GM23338 (cell line): ENCODE measurements around the gene PLG.
A peak's percentile ranks its signal among the peaks of the same experiment; 100 is the strongest.

Experiments used
- CREB1 ChIP-seq: fragments of 250-450 bp; sonication (Bioruptor Pico); IDR thresholded peaks from 2 replicates; pipeline ENCODE4 v1.5.0; 2020; ENCODE audit warnings: low read depth, mild to moderate bottlenecking, moderate library complexity
- CTCF ChIP-seq, 2 experiments: fragments of 200-600 bp in 1 of 2; sonication (generic) in 1 of 2; conservative IDR thresholded peaks; 2 replicates each; pipeline versions ENCODE4 v1.5.1 to v1.6.1; 2016 to 2017; ENCODE audit warnings: antibody characterized with exemption in 2 of 2, low read depth in 2 of 2, mild to moderate bottlenecking in 2 of 2, moderate library complexity in 1 of 2
- ETS1 ChIP-seq: IDR thresholded peaks from 2 replicates; pipeline ENCODE4 v1.6.1; 2016; ENCODE audit warnings: antibody characterized with exemption
- EZH2 ChIP-seq: fragments of 200-600 bp; sonication (generic); IDR thresholded peaks from one replicate; pipeline ENCODE4 v1.8.0; 2017; ENCODE audit warnings: antibody characterized with exemption, mild to moderate bottlenecking, low read depth; ENCODE audit not compliant: unreplicated experiment
- POLR2AphosphoS5 ChIP-seq: IDR thresholded peaks from 2 replicates; pipeline ENCODE4 v1.6.1; 2016; ENCODE audit warnings: antibody characterized with exemption, low read depth
- REST ChIP-seq: IDR thresholded peaks from one replicate; pipeline ENCODE4 v1.6.1; 2018; ENCODE audit warnings: antibody characterized with exemption; ENCODE audit not compliant: unreplicated experiment
- ZNF114 ChIP-seq: fragments of 250-450 bp; sonication (Bioruptor Pico); IDR thresholded peaks from 2 replicates; pipeline ENCODE4 v1.5.0; 2020; ENCODE audit warnings: mild to moderate bottlenecking, moderate library complexity

GRCh38 chr6:160765412-160765811 is 63.4 kb downstream of the PLG start:
- TF ChIP-seq CTCF (conservative IDR thresholded peaks at IDR 0.05; ENCODE audit: low read depth in 2 of 2): peak in 1 of 2 experiments; percentile 50; a peak in 2 of 4 replicates
- TF ChIP-seq ZNF114: no peak
- TF ChIP-seq POLR2AphosphoS5: no peak
- TF ChIP-seq EZH2: no peak
- TF ChIP-seq CREB1 (CRISPR knock-in tag): no peak
- TF ChIP-seq REST: no peak
- TF ChIP-seq ETS1: no peak
